GM19455 (cell line): ENCODE data around the gene ATP5F1E.

Source experiments
- ATAC-seq: cut with Tn5 transposase; IDR thresholded peaks from one replicate; pipeline ENCODE4 v1.9.1; 2021; ENCODE audit not compliant: unreplicated experiment

ATP5F1E gene

DNA sequence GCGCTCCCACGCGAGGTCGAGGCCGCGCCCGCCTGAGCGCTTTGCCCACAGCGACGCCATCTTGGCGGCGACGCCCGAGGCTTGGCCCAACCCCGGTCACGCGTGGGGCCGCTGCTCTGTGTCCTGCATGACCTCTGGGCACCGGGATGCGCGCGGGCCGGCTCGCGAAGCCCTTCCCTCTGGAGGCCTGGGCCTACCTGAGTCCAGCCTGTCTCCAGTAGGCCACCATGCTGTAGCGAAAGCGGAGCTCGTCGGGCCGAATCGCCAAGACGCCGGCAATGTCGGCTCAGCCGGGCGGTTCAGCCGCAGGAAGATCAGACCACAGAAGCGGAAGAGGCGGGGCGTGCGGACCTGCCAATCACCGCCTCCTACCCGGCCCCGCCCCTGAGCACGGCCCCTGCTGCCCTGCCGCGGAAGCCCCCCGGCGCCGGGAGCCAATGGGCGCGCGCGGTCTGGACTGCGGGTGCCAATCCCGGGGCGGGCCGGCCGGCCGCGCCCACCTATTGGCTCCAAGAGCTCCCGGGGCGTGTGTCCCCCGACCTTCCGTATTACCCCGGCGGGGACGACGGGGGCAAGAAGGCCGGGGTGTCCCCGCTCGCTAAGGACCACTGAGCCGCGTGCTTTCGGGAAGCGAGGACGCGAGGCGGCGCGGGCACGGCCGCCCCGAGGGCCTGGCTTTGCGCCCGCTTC is at the start of gene ATP5F1E:
ATP5F1E (minus strand) TSS at position 313 of the 690 bp plus-strand sequence; CDS start at position 229, 84 bp downstream.
- ATAC-seq = peak; percentile 91

- ATAC-seq = no peak
Observed at GRCh38 chr20:59081036-59081435, 48.9 kb upstream of the ATP5F1E start.

DNA sequence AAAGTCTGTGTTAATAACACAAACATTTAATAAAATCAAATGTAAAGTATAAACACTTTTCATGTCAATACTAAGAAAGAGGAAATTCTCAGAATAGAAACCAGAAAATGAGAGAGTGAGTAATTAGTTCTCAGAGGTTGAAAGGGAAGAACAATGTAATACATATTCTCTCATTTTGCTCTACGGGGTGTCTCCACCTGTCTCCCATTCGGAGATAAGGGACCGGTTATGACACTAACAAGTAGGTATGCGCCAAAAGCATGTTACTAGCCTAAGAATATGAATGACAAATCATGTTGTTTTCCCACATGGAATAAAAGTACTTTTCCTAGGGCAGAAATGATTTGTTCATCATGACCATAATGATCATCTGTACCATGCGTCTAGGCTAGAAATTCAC is 46.1 kb upstream of the ATP5F1E start:
- no peak for ATAC-seq

DNA sequence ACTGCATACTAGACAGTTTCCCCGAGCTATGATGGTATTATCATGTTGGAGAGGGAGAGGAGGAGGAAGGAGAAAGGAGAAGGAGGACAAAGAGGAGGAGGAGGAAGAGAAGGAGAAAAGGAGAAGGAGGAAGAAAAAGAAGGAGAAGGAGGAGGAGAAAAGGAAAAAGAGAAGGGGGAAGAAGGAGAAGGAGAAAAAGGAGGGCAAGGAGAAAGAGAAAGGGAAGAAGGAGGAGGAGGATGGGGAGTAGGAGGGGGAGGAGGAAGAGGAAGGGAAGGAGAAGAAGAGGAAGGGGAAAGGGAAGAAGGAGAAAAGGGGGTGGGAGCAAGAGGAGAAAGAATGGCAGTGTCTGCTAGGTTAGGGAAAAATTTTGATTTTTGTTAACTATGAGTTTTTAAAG is 45.6 kb upstream of the ATP5F1E start:
- no peak for ATAC-seq

GRCh38 chr20:59075934-59076508 is 43.9 kb upstream of the ATP5F1E start:
- ATAC-seq = no peak

DNA sequence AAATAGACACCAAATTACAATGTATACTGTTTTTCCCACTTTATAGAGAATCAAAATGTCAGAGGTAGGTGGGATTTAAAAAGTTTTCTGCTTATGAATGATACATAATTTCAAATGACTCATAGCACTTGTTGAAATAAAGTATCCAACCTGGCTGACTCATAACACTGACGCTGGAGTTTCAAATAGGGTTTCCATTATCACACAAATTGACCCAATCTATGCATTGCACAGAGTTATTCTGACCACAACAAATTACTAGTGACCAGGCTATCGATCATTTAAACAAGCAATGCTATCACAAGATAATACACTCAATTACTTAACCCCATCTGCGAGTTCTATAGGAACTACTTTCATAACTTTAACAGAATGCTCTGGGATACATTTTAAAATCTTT is 42.3 kb upstream of the ATP5F1E start:
- ATAC-seq = no peak

DNA sequence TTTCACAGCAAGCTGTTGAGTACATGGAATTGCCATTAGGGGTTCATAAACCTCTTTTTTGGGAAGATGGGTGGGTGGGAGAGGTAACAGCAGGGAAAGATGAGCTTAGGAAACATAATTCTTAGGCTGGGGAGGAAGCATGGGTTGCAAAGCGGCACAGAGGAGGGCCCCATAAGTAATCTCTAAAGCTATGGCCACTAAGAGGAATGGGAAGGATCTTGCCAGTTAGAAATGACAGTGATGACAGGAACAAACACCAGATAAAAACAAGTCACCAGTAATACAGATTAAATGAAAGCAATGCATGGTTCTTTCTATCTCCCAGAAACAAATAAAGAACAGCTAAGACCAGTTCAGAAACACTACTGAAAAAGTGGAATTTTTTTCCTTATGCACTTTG is 41.4 kb upstream of the ATP5F1E start:
- ATAC-seq = no peak

- no peak for ATAC-seq
Observed at GRCh38 chr20:59071216-59071615, 39.1 kb upstream of the ATP5F1E start.

DNA sequence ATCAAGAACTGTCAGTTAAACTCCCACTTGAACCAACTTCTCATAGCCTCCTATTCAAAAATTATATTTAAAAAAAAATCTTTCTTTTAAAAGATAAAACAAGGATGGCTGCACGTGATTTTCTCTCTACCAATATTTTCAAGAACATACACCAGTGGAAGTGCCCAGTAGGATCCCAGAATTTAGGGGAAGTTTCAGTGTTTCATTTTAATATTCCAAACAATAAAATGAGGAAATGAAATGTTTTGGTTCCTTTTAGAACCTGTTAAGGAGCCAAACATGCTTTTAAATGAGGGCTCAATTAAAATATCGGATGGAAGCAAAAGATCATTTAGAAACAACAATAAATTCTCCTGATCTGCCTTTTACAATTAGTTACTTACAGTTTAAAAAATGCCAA is 36.9 kb upstream of the ATP5F1E start:
- ATAC-seq = no peak

DNA sequence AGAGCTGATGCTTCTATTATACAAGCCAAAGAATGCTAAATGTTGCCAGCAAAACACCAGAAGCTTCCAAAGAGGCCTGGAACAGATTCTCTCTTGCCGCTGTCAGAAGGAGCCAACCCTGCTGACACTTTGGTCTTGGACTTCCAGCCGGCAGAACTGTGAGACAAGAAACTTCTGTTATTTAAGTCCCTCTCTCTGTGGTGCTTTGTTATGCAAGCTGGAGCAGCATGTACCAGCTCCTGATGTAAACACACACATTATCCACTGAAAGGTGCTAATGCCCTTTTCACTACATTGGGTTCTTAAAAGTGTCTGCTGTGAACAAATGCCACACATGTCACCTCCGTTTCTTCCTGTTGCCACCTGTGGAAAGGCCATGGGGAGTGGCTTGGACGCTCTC is 36.4 kb upstream of the ATP5F1E start:
- ATAC-seq = no peak

DNA sequence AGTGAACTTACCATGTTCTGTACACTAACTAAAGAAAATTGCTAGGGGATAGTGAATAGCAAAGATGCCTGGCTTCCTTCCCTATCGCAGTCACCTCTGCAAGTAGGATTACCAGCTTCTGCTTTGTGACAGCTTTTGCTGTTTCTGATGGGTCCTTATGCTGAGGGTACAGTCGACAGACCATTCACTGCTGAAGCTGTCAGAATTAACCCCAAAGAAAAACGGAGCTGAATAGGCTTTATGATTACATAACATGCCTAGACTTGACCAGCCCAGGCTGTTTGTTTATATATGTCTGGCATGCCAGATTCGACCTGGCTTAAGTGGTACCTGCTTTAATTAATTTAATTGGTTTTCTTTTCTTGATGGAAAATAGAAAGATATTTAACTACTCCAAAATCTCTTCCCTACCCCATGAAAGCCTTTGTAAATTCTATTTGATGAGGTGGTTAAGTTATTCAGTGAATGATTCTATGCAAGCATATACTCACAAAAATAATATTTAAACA is 32.1 kb upstream of the ATP5F1E start:
- ATAC-seq = no peak

- no peak for ATAC-seq
Observed at GRCh38 chr20:59063358-59064213, 31.5 kb upstream of the ATP5F1E start.

- ATAC-seq = no peak
Observed at GRCh38 chr20:59062081-59062480, 29.9 kb upstream of the ATP5F1E start.

DNA sequence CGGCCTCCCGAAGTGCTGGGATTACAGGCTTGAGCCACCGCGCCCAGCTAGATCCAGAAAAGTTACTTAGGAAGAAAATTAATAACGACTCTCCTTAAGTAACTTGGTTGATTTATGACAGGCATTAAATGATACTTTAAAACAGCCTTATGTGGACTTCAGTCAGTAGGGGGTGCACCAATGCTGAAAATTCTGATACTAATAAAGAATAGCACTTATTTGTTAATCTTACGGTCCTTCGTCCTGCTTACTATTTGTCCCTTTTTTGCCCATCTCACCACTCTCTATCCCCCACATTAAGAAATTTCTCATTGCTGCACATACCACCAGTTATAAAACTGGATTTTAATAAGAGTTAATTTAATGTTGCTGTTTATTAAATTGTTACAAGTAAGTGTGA is 23.2 kb upstream of the ATP5F1E start:
- no peak for ATAC-seq

- no peak for ATAC-seq
Observed at GRCh38 chr20:59051666-59052185, 19.6 kb upstream of the ATP5F1E start.

- ATAC-seq = no peak
Observed at GRCh38 chr20:59050437-59050836, 18.3 kb upstream of the ATP5F1E start.

- no peak for ATAC-seq
Observed at GRCh38 chr20:59048681-59049030, 16.5 kb upstream of the ATP5F1E start.

- no peak for ATAC-seq
Observed at GRCh38 chr20:59047938-59048680, 16.0 kb upstream of the ATP5F1E start.

DNA sequence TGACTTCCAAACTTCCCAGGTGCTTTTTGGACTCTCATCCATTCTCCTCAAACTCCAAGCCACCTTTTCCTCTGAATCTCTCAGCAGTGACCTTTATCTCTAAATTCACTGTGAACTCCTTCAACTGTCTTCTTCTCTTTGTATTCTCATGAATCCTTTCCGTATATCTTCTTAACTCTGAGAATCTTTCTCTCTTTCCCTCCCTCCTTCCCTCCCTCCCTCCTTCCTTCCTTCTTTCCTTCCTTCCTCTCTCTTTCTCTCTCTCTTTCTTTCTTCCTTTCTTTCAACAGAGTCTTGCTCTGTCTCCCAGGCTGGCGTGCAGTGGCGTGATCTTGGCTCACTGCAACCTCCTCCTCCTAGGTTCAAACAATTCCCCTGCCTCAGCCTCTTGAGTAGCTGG is 14.7 kb upstream of the ATP5F1E start:
- ATAC-seq = no peak

DNA sequence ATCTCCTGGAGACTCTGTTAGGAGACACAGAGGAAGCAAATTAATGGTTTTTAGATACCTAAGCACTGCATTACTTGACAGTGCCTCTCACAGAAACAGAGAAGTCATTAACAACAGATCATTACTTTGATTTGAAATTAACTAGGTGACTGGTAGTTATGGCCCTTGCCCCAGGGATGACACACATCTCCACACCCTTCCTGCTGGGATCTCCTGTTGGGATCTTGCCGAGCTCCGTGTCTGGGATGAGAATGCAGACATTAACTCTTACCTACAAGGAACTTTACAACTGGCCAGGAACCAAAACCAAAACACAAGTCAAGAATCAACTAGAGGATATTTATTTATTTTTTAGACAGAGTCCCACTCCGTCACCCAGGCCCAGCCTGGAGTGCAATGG is 12.7 kb upstream of the ATP5F1E start:
- no peak for ATAC-seq

- no peak for ATAC-seq
Observed at GRCh38 chr20:59044295-59044694, 12.2 kb upstream of the ATP5F1E start.
